Fibroblast of gingiva (primary cell): ENCODE data around the gene RTP3.

Experiments
- DNase-seq: peaks from one replicate; pipeline ENCODE4 v3.0.0-alpha.2; 2011; ENCODE audit warnings: low read depth

The RTP3 gene

GRCh38 chr3:46469680-46470357 is 28.0 kb upstream of the RTP3 start:
- no peak for DNase-seq

- no peak for DNase-seq
Observed at GRCh38 chr3:46470831-46471230, 26.9 kb upstream of the RTP3 start.

GRCh38 chr3:46471371-46471914 is 26.3 kb upstream of the RTP3 start:
- DNase-seq: no peak

- no peak for DNase-seq
Observed at GRCh38 chr3:46472736-46473135, 25.0 kb upstream of the RTP3 start.

- no peak for DNase-seq
Observed at GRCh38 chr3:46477145-46477544, 20.6 kb upstream of the RTP3 start.

- DNase-seq: no peak
Observed at GRCh38 chr3:46477756-46478155, 20.0 kb upstream of the RTP3 start.

- no peak for DNase-seq
Observed at GRCh38 chr3:46478341-46478740, 19.4 kb upstream of the RTP3 start.

- no peak for DNase-seq
Observed at GRCh38 chr3:46479021-46479420, 18.8 kb upstream of the RTP3 start.

GRCh38 chr3:46479696-46480095 is 18.1 kb upstream of the RTP3 start:
- DNase-seq: no peak

GRCh38 chr3:46480491-46481195 is 17.1 kb upstream of the RTP3 start:
- DNase-seq: no peak

- DNase-seq: peak; percentile 15
Observed at GRCh38 chr3:46481636-46482035, 16.1 kb upstream of the RTP3 start.

GRCh38 chr3:46482632-46483350 is 15.0 kb upstream of the RTP3 start:
- peak; percentile 11 for DNase-seq

- DNase-seq: no peak
Observed at GRCh38 chr3:46483825-46484224, 14.0 kb upstream of the RTP3 start.

- no peak for DNase-seq
Observed at GRCh38 chr3:46484388-46484787, 13.4 kb upstream of the RTP3 start.

- no peak for DNase-seq
Observed at GRCh38 chr3:46484911-46485778, 12.6 kb upstream of the RTP3 start.

- DNase-seq: no peak
Observed at GRCh38 chr3:46485779-46486175, 12.0 kb upstream of the RTP3 start.

- DNase-seq: peak; percentile 77
Observed at GRCh38 chr3:46488735-46489361, 8.9 kb upstream of the RTP3 start.

- DNase-seq: no peak
Observed at GRCh38 chr3:46489381-46489780, 8.4 kb upstream of the RTP3 start.

GRCh38 chr3:46489875-46490274 is 7.9 kb upstream of the RTP3 start:
- DNase-seq: peak; percentile 20

GRCh38 chr3:46490338-46491084 is 7.3 kb upstream of the RTP3 start:
- peak; percentile 48 for DNase-seq
